GM12878 (cell line): ENCODE data around the gene B3GNT7. TPM values are rescaled to one million over a fixed set of nuclear protein-coding genes. Genes with fewer than 3 reads are reported as not detected.

Source experiments
- ATF2 ChIP-seq: IDR thresholded peaks from 2 replicates; pipeline ENCODE4 v1.6.1; 2012; ENCODE audit warnings: low read length, inconsistent platforms
- ATF3 ChIP-seq: IDR thresholded peaks from 2 replicates; pipeline ENCODE4 v1.6.1; 2011; ENCODE audit warnings: low read depth, mild to moderate bottlenecking, low read length, moderate library complexity, borderline replicate concordance; ENCODE audit errors: extremely low read depth
- IRF5 ChIP-seq: fragments of 450-650 bp; IDR thresholded peaks from 2 replicates; pipeline ENCODE4 v1.6.1; 2017; ENCODE audit warnings: borderline replicate concordance
- TAF1 ChIP-seq: IDR thresholded peaks from 2 replicates; pipeline ENCODE4 v1.6.1; 2011; ENCODE audit warnings: mild to moderate bottlenecking, low read depth, low read length, borderline replicate concordance
- polyA plus RNA-seq, 11 experiments: library from polyadenylated mRNA; depleted of rRNA in 4 of 11; unstranded in 6 of 11; stranded (reverse) in 5 of 11; fragments of >200 nt; fragmentation: Nextera tagmentation in 4 of 11; fragmentation: Illumina TruSeq in 1 of 11; extraction: Ambion mirVana in 4 of 11; extraction: Trizol in 1 of 11; gene quantifications; 1 replicate in 1 of 11; 2 replicates in 10 of 11; pipeline versions ENCODE4 v1.2.1 to v1.2.3, GENCODE V29; 2011 to 2016; ENCODE audit warnings: inconsistent platforms in 2 of 11, missing spikeins in 2 of 11, low read depth in 1 of 11
- total RNA-seq, 4 experiments: library from RNA; depleted of rRNA in 3 of 4; stranded (reverse); fragments of >200 nt in 3 of 4; fragmentation: Illumina TruSeq in 1 of 4; extraction: Trizol in 1 of 4; gene quantifications; 2 replicates each; pipeline versions ENCODE4 v1.2.1 to v1.2.3, GENCODE V29; 2013 to 2021

B3GNT7 gene
- total and polyA plus RNA-seq, 10 of the 15 experiments (the other 5 are each of a cell fraction or from before 2014, with no cell fraction given): 0.91 to 12.6 (median 3.7) TPM

GRCh38 chr2:231396058-231396821, 730 bp downstream of the B3GNT7 start (continued):
- TF ChIP-seq ATF3 (no peak), TAF1 (no peak), IRF5 (no peak), ATF2 (no peak)
